Measurements from ENCODE around the gene IGLL1. TPM values are rescaled to one million over a fixed set of nuclear protein-coding genes. Genes with fewer than 3 reads are reported as not detected.

Gene IGLL1
- total RNA-seq, 1 donor from 2014 or later = not detected

Small RNAs within 50 kb of the gene (small RNA-seq; reads per million reads assigned to genes)
- gene AP000346.3 = not detected

Other genes starting within 250 kb of the IGLL1 start
- gene DRICH1, start 52.0 kb upstream of the IGLL1 start, total RNA-seq = 0.52 TPM
- gene RGL4, start 110.7 kb upstream of the IGLL1 start, total RNA-seq = 0.52 TPM
- 3.1 TPM for gene ZNF70, start 170.8 kb upstream of the IGLL1 start, total RNA-seq
- not detected for gene VPREB3, start 174.1 kb upstream of the IGLL1 start, total RNA-seq
- not detected for gene C22orf15, start 182.7 kb upstream of the IGLL1 start, total RNA-seq
- 3.7 TPM for gene CHCHD10, start 187.7 kb upstream of the IGLL1 start, total RNA-seq
- 6.3 TPM for gene MMP11, start 192.6 kb upstream of the IGLL1 start, total RNA-seq
- 13.6 TPM for gene SMARCB1, start 206.7 kb upstream of the IGLL1 start, total RNA-seq